Smooth muscle cell (in vitro differentiated cells): ENCODE results near the gene PLCB1. TPM values are rescaled to one million over a fixed set of nuclear protein-coding genes. Genes with fewer than 3 reads are reported as not detected.

ENCODE experiments used
- DNase-seq: peaks from one replicate; lab custom pipeline; 2025; ENCODE audit not compliant: unreplicated experiment; lab: John Stamatoyannopoulos, UW
- H2AFZ ChIP-seq: fragments of 200-600 bp; sonication (generic); 2 replicates; pipeline ENCODE4 v1.6.0; 2016; ENCODE audit warnings: antibody characterized with exemption, low read depth, mild to moderate bottlenecking
- H3F3A ChIP-seq: fragments of 200-600 bp; sonication (generic); 2 replicates; pipeline ENCODE4 v1.6.0; 2017; ENCODE audit warnings: antibody characterized with exemption, low read depth
- H3K27ac ChIP-seq: fragments of 200-600 bp; sonication (generic); 2 replicates; pipeline ENCODE4 v1.5.1; 2016; ENCODE audit warnings: low read depth, mild to moderate bottlenecking
- H3K27me3 ChIP-seq: fragments of 200-600 bp; sonication (generic); 2 replicates; pipeline ENCODE4 v1.6.1; 2016; ENCODE audit warnings: low read depth, mild to moderate bottlenecking
- H3K36me3 ChIP-seq: fragments of 200-600 bp; sonication (generic); 2 replicates; pipeline ENCODE4 v1.5.1; 2016; ENCODE audit warnings: low read depth
- H3K4me1 ChIP-seq: fragments of 200-600 bp; sonication (generic); 2 replicates; pipeline ENCODE4 v1.5.1; 2016; ENCODE audit warnings: low read depth
- H3K4me2 ChIP-seq: fragments of 200-600 bp; sonication (generic); 2 replicates; pipeline ENCODE4 v1.6.0; 2016; ENCODE audit warnings: mild to moderate bottlenecking
- H3K4me3 ChIP-seq: fragments of 200-600 bp; sonication (generic); 2 replicates; pipeline ENCODE4 v1.5.1; 2016; ENCODE audit warnings: mild to moderate bottlenecking
- H3K79me2 ChIP-seq: fragments of 200-600 bp; sonication (generic); 2 replicates; pipeline ENCODE4 v1.6.0; 2016; ENCODE audit warnings: low read depth, mild to moderate bottlenecking
- H3K9ac ChIP-seq: fragments of 200-600 bp; sonication (generic); 2 replicates; pipeline ENCODE4 v1.6.0; 2016; ENCODE audit warnings: low read depth
- H3K9me3 ChIP-seq: fragments of 200-600 bp; sonication (generic); replicated peaks from 2 replicates; pipeline ENCODE4 v1.5.1; 2016; ENCODE audit warnings: low read depth
- H4K20me1 ChIP-seq: fragments of 200-600 bp; sonication (generic); 2 replicates; pipeline ENCODE4 v1.6.0; 2016; ENCODE audit warnings: low read depth
- WGBS: methylation state at CpG from one replicate; pipeline ENCODE4 v1.1.7; 2016; ENCODE audit warnings: low lambda C conversion rate; 5-methylcytosine and 5-hydroxymethylcytosine counted together
- polyA plus RNA-seq: library from polyadenylated mRNA; unstranded; fragments of >200 nt; fragmentation: Nextera tagmentation; extraction: Ambion mirVana; gene quantifications from 2 replicates; pipeline ENCODE4 v1.2.1, GENCODE V29; 2016
- total RNA-seq: library from RNA; depleted of rRNA; stranded (reverse); fragments of >200 nt; gene quantifications from 2 replicates; pipeline ENCODE4 v1.2.3, GENCODE V29; 2014
- TF ChIP-seq, protein P1 (sequence below): fragments of 200-600 bp; sonication (generic); IDR thresholded peaks from 2 replicates; pipeline ENCODE4 v1.5.1; 2017; ENCODE audit warnings: borderline replicate concordance, mild to moderate bottlenecking, antibody characterized with exemption; ENCODE audit not compliant: insufficient read depth, poor library complexity, severe bottlenecking

The PLCB1 gene
- total and polyA plus RNA-seq, 2 experiments from 2014 or later, result 4.7 to 25.3 TPM

- Histone ChIP-seq H3K4me1 (no peaks in the 10 kb centered on the region), H3K27me3 (no peaks in the 10 kb centered on the region), H3F3A (no peaks in the 10 kb centered on the region), H3K4me2 (no peak overlapping the region), H2AFZ (no peak overlapping the region), H3K27ac (no peak overlapping the region), H3K36me3 (no peaks in the 10 kb centered on the region), H3K9ac (no peak overlapping the region), H3K4me3 (no peak overlapping the region), H4K20me1 (no peaks in the 10 kb centered on the region), H3K9me3 (no peaks in the 10 kb centered on the region), H3K79me2 (no peaks in the 10 kb centered on the region)
- 85% methylated on average over 1 of the region's 1 CpG for WGBS
- TF ChIP-seq, protein P1, sequence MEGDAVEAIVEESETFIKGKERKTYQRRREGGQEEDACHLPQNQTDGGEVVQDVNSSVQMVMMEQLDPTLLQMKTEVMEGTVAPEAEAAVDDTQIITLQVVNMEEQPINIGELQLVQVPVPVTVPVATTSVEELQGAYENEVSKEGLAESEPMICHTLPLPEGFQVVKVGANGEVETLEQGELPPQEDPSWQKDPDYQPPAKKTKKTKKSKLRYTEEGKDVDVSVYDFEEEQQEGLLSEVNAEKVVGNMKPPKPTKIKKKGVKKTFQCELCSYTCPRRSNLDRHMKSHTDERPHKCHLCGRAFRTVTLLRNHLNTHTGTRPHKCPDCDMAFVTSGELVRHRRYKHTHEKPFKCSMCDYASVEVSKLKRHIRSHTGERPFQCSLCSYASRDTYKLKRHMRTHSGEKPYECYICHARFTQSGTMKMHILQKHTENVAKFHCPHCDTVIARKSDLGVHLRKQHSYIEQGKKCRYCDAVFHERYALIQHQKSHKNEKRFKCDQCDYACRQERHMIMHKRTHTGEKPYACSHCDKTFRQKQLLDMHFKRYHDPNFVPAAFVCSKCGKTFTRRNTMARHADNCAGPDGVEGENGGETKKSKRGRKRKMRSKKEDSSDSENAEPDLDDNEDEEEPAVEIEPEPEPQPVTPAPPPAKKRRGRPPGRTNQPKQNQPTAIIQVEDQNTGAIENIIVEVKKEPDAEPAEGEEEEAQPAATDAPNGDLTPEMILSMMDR, result no peak
- no peak for DNase-seq
Observed at GRCh38 chr20:8335059-8335458, 203.0 kb downstream of the PLCB1 start.

DNA sequence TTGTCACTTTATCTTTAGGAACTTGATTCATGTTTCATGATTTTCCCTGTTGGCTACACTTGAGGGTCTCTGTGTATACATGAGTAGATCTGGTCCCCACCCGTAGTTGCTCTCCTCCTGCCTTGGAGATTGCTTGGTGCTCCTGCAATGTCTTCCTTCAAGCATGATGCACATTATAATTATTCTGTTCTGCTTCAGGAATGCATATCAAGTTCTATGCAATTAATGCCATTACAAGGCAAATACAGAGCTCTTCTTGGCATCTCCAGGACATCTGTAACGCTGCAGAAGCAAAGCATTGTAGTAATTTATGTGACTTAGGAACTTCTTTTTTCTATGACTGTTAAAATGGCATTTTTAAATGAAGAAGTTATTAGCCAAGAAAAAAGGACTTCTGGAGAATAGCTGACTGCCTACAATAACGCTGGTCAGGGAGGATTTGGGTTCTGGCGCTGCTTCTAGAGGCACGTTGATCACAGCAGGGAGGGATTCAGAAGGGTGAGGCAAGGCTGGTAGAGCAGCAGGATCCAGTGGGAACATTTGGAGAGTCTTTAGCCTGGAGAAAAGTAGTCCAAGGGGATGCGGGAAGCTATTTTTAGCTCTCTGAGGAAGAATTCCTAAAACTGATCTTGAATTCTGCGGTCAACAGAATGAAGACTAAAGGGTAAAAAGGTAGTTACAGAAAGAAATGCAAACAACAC lies 203.6 kb downstream of the PLCB1 start:
- Histone ChIP-seq H2AFZ (no peak overlapping the region), H3F3A (no peaks in the 10 kb centered on the region), H3K27ac (no peak overlapping the region), H3K79me2 (no peaks in the 10 kb centered on the region), H3K9ac (no peak overlapping the region), H3K27me3 (no peaks in the 10 kb centered on the region), H3K4me1 (no peaks in the 10 kb centered on the region), H3K4me3 (no peak overlapping the region), H3K9me3 (no peaks in the 10 kb centered on the region), H3K36me3 (no peaks in the 10 kb centered on the region), H3K4me2 (no peak overlapping the region), H4K20me1 (no peaks in the 10 kb centered on the region)
- DNase-seq, result no peak
- 91% methylated on average over 7 of the region's 7 CpGs for WGBS
- TF ChIP-seq, protein P1, result no peak

GRCh38 chr20:8339349-8339748 lies 207.3 kb downstream of the PLCB1 start:
- no peaks in the 10 kb centered on the region for H3K9me3 ChIP-seq
- no peak overlapping the region for H2AFZ ChIP-seq
- H3F3A ChIP-seq, result no peaks in the 10 kb centered on the region
- no peaks in the 10 kb centered on the region for H3K4me1 ChIP-seq
- no peaks in the 10 kb centered on the region for H4K20me1 ChIP-seq
- no peak overlapping the region for H3K9ac ChIP-seq
- DNase-seq, result no peak
- H3K27me3 ChIP-seq, result no peaks in the 10 kb centered on the region
- no peaks in the 10 kb centered on the region for H3K79me2 ChIP-seq
- TF ChIP-seq, protein P1, result no peak
- H3K27ac ChIP-seq, result no peak overlapping the region
- H3K36me3 ChIP-seq, result no peaks in the 10 kb centered on the region
- no peak overlapping the region for H3K4me3 ChIP-seq
- 95% methylated on average over 3 of the region's 3 CpGs for WGBS
- no peak overlapping the region for H3K4me2 ChIP-seq

GRCh38 chr20:8342391-8342790 lies 210.3 kb downstream of the PLCB1 start:
- WGBS, result 99% methylated on average over 3 of the region's 3 CpGs
- Histone ChIP-seq H2AFZ (no peak overlapping the region), H3F3A (no peaks in the 10 kb centered on the region), H3K4me3 (no peak overlapping the region), H3K79me2 (no peaks in the 10 kb centered on the region), H3K9ac (no peak overlapping the region), H3K4me1 (peaks cover 6% of the 10 kb centered on the region), H3K4me2 (no peak overlapping the region), H4K20me1 (no peaks in the 10 kb centered on the region), H3K36me3 (no peaks in the 10 kb centered on the region), H3K27me3 (no peaks in the 10 kb centered on the region), H3K27ac (no peak overlapping the region), H3K9me3 (no peaks in the 10 kb centered on the region)
- TF ChIP-seq, protein P1, result no peak
- DNase-seq, result no peak
